ENCODE data around the gene GPR85. TPM values are rescaled to one million over a fixed set of nuclear protein-coding genes. Genes with fewer than 3 reads are reported as not detected.

GPR85 gene
- total RNA-seq, 2 experiments from 2014 or later: not detected

GRCh38 chr7:113084496-113085172 lies 2.0 kb downstream of the GPR85 start:
- H4K20me1 ChIP-seq (ENCODE audit: insufficient read depth, low read length): no peaks in the 10 kb centered on the region
- no peak for DNase-seq (ENCODE audit: low spot score)
- no peaks in the 10 kb centered on the region for H3K9me2 ChIP-seq (ENCODE audit: insufficient read depth, low read length)
- no peaks in the 10 kb centered on the region for H3K9me3 ChIP-seq (ENCODE audit: low read length)
- H3K4me1 ChIP-seq (ENCODE audit: insufficient read depth, low read length, poor library complexity, severe bottlenecking): no peaks in the 10 kb centered on the region
- intact Hi-C loops (cut with micrococcal nuclease; ENCODE audit: unreplicated experiment): no loop called here
- TF ChIP-seq EZH2phosphoT487 (IDR thresholded peaks at IDR 0.05; ENCODE audit: borderline replicate concordance, low read depth, low read length): no peak
- TF ChIP-seq CTCF (conservative IDR thresholded peaks at IDR 0.05; ENCODE audit: low read length): no peak
- H3K4me2 ChIP-seq (ENCODE audit: low read length): no peak overlapping the region
- H2AFZ ChIP-seq (ENCODE audit: low read length): no peak overlapping the region
- ChIA-PET CTCF (ENCODE audit: unreplicated experiment) (no interaction called here), POLR2A (interaction anchor here (0.9 kb wide), 1 partner anchor 99 kb away, joined by 4 read pairs; no protein-coding TSS in a partner anchor)
- H3K27ac ChIP-seq (ENCODE audit: low read depth, low read length, poor library complexity, severe bottlenecking): no peak overlapping the region
- no peaks in the 10 kb centered on the region for H3K36me3 ChIP-seq (ENCODE audit: insufficient read depth, low read length)
- no peak overlapping the region for H3K4me3 ChIP-seq (ENCODE audit: low read depth, low read length, poor library complexity, severe bottlenecking)
- no TSS peak for BruUV-seq (replicated peaks)
- no peaks in the 10 kb centered on the region for H3K79me2 ChIP-seq (ENCODE audit: insufficient read depth, low read depth, low read length)

- no peaks in the 10 kb centered on the region for H3K4me1 ChIP-seq (ENCODE audit: insufficient read depth, low read length, poor library complexity, severe bottlenecking)
- no peaks in the 10 kb centered on the region for H3K9me2 ChIP-seq (ENCODE audit: insufficient read depth, low read length)
- no peak overlapping the region for H3K4me3 ChIP-seq (ENCODE audit: low read depth, low read length, poor library complexity, severe bottlenecking)
- no peak overlapping the region for H3K4me2 ChIP-seq (ENCODE audit: low read length)
- H3K36me3 ChIP-seq (ENCODE audit: insufficient read depth, low read length): no peaks in the 10 kb centered on the region
- TF ChIP-seq CTCF (conservative IDR thresholded peaks at IDR 0.05; ENCODE audit: low read length): no peak
- no peak for TF ChIP-seq EZH2phosphoT487 (IDR thresholded peaks at IDR 0.05; ENCODE audit: borderline replicate concordance, low read depth, low read length)
- ChIA-PET CTCF (ENCODE audit: unreplicated experiment) (no interaction called here), POLR2A (interaction anchor here (0.7 kb wide), 1 partner anchor 11 kb away, joined by 3 read pairs; no protein-coding TSS in a partner anchor)
- H3K9me3 ChIP-seq (ENCODE audit: low read length): no peaks in the 10 kb centered on the region
- no peak for DNase-seq (ENCODE audit: low spot score)
- BruUV-seq (replicated peaks): no TSS peak
- no peak overlapping the region for H3K27ac ChIP-seq (ENCODE audit: low read depth, low read length, poor library complexity, severe bottlenecking)
- H4K20me1 ChIP-seq (ENCODE audit: insufficient read depth, low read length): no peaks in the 10 kb centered on the region
- H3K79me2 ChIP-seq (ENCODE audit: insufficient read depth, low read depth, low read length): no peaks in the 10 kb centered on the region
- H2AFZ ChIP-seq (ENCODE audit: low read length): no peak overlapping the region
- intact Hi-C loops (cut with micrococcal nuclease; ENCODE audit: unreplicated experiment): no loop called here
These were observed 2.7 kb downstream of the GPR85 start for GRCh38 chr7:113083816-113084495.
